NT2/D1 (cell line): ENCODE measurements around the gene HOXA10.

Experiments used
- SUZ12 ChIP-seq: IDR thresholded peaks from 2 replicates; pipeline ENCODE4 v1.6.1; 2011; ENCODE audit not compliant: insufficient read length, insufficient read depth; ENCODE audit errors: extremely low read depth
- YY1 ChIP-seq: IDR thresholded peaks from 2 replicates; pipeline ENCODE4 v1.6.1; 2011; ENCODE audit not compliant: insufficient read length, insufficient read depth
- ZNF274 ChIP-seq: IDR thresholded peaks from 2 replicates; pipeline ENCODE4 v1.6.1; 2011; ENCODE audit warnings: mild to moderate bottlenecking, low read depth, low read length

GRCh38 chr7:27163288-27164044 lies 10.7 kb downstream of the HOXA10 start:
- TF ChIP-seq ZNF274 (no peak), SUZ12 (no peak), YY1 (no peak)
